IMR-90 (cell line): ENCODE data around the gene RNF133. TPM values are rescaled to one million over a fixed set of nuclear protein-coding genes. Genes with fewer than 3 reads are reported as not detected.

Source experiments
- ATAC-seq: fragments of 200-7000 bp; cut with Tn5 transposase; 2 replicates; pipeline ENCODE4 v1.9.1; 2020; ENCODE audit warnings: low read depth, mild to moderate bottlenecking, moderate library complexity
- BruUV-seq: library from RNA; stranded (reverse); fragments of 400-500 nt; replicated peaks from 2 replicates; lab custom pipeline; 2021; lab: Mats Ljungman, UMichigan
- CTCF ChIA-PET: fragments of 300-600 bp; formaldehyde crosslinking; extraction: SDS; loops from one replicate; lab custom pipeline; 2021; ENCODE audit warnings: antibody characterized with exemption; lab: Yijun Ruan, JAX
- POLR2A ChIA-PET: fragments of 300-600 bp; sonication (Branson Sonifier 250); formaldehyde crosslinking; loops from one replicate; lab custom pipeline; 2022; ENCODE audit warnings: antibody characterized with exemption; ENCODE audit not compliant: unreplicated experiment; lab: Charles Lee
- DNase-seq: peaks from one replicate; pipeline ENCODE4 v3.0.0; 2013
- H2AFZ ChIP-seq: replicated peaks from 2 replicates; pipeline ENCODE3; 2013; ENCODE audit warnings: low read length, mild to moderate bottlenecking; ENCODE audit not compliant: poor library complexity
- H2AK5ac ChIP-seq: 2 replicates; pipeline ENCODE4 v1.6.1; 2013; ENCODE audit warnings: low read depth, low read length, inconsistent platforms
- H2AK9ac ChIP-seq: replicated peaks from 2 replicates; pipeline ENCODE3; 2013; ENCODE audit warnings: mild to moderate bottlenecking, low read depth, low read length, moderate library complexity; ENCODE audit not compliant: poor library complexity
- H2BK120ac ChIP-seq: 2 replicates; pipeline ENCODE4 v1.6.1; 2013; ENCODE audit warnings: low read depth, low read length, inconsistent platforms
- H2BK15ac ChIP-seq: 3 replicates; pipeline ENCODE4 v1.6.1; 2013; ENCODE audit warnings: low read depth, low read length, inconsistent platforms
- H2BK20ac ChIP-seq: 2 replicates; pipeline ENCODE4 v1.6.1; 2013; ENCODE audit warnings: low read depth, mild to moderate bottlenecking, inconsistent platforms, low read length, moderate library complexity
- H2BK5ac ChIP-seq: 2 replicates; pipeline ENCODE4 v1.6.1; 2013; ENCODE audit warnings: mild to moderate bottlenecking, low read depth, low read length, inconsistent platforms; ENCODE audit not compliant: poor library complexity, severe bottlenecking
- H3K14ac ChIP-seq: replicated peaks from 2 replicates; pipeline ENCODE4 v1.6.1; 2013; ENCODE audit warnings: low read depth, low read length, inconsistent platforms
- H3K18ac ChIP-seq: 2 replicates; pipeline ENCODE4 v1.6.1; 2013; ENCODE audit warnings: low read depth, low read length, control low read depth
- H3K23ac ChIP-seq: 2 replicates; pipeline ENCODE4 v1.6.1; 2013; ENCODE audit warnings: low read depth, low read length, inconsistent platforms
- H3K27ac ChIP-seq: 2 replicates; pipeline ENCODE4 v1.5.1; 2013; ENCODE audit warnings: mild to moderate bottlenecking, control low read depth, low read length; ENCODE audit not compliant: insufficient read depth
- H3K27me3 ChIP-seq: 2 replicates; pipeline ENCODE4 v1.6.1; 2013; ENCODE audit warnings: low read length; ENCODE audit not compliant: control insufficient read depth, insufficient read depth
- H3K36me3 ChIP-seq: 2 replicates; pipeline ENCODE4 v1.6.1; 2013; ENCODE audit warnings: low read length, mixed read lengths; ENCODE audit not compliant: control insufficient read depth, insufficient read depth
- H3K4ac ChIP-seq: 2 replicates; pipeline ENCODE4 v1.6.1; 2013; ENCODE audit warnings: low read depth, low read length, inconsistent platforms
- H3K4me1 ChIP-seq: 2 replicates; pipeline ENCODE4 v1.6.1; 2013; ENCODE audit warnings: low read length, mixed read lengths; ENCODE audit not compliant: control insufficient read depth, insufficient read depth
- H3K4me2 ChIP-seq: 2 replicates; pipeline ENCODE4 v1.6.1; 2013; ENCODE audit warnings: low read depth, mild to moderate bottlenecking, control low read depth, low read length, moderate library complexity
- H3K4me3 ChIP-seq: 2 replicates; pipeline ENCODE4 v1.5.1; 2013; ENCODE audit warnings: low read depth, mild to moderate bottlenecking, control low read depth, low read length, moderate library complexity; ENCODE audit not compliant: insufficient read depth
- H3K56ac ChIP-seq: 2 replicates; pipeline ENCODE4 v1.6.1; 2013; ENCODE audit warnings: low read length, inconsistent platforms; ENCODE audit not compliant: insufficient read depth; ENCODE audit errors: extremely low read depth
- H3K79me1 ChIP-seq, 2 experiments: 2 replicates each; pipeline ENCODE4 v1.6.1; 2013; ENCODE audit warnings: low read length in 2 of 2, inconsistent platforms in 1 of 2, low read depth in 1 of 2
- H3K9ac ChIP-seq: 2 replicates; pipeline ENCODE4 v1.6.1; 2013; ENCODE audit warnings: low read depth, low read length, control low read depth
- H3K9me1 ChIP-seq: 2 replicates; pipeline ENCODE4 v1.6.1; 2013; ENCODE audit warnings: low read length, inconsistent platforms; ENCODE audit not compliant: insufficient read depth
- H3K9me3 ChIP-seq: 2 replicates; pipeline ENCODE4 v1.6.1; 2013; ENCODE audit warnings: low read length; ENCODE audit not compliant: control insufficient read depth, insufficient read depth
- H4K20me1 ChIP-seq: 2 replicates; pipeline ENCODE4 v1.6.1; 2013; ENCODE audit warnings: low read length, inconsistent platforms; ENCODE audit not compliant: insufficient read depth
- H4K5ac ChIP-seq: 2 replicates; pipeline ENCODE4 v1.6.1; 2013; ENCODE audit warnings: mild to moderate bottlenecking, low read depth, low read length, control low read depth
- H4K8ac ChIP-seq, 2 experiments: 2 replicates each; pipeline ENCODE4 v1.6.1; 2013; ENCODE audit warnings: low read depth in 2 of 2, low read length in 2 of 2, control low read depth in 1 of 2, inconsistent platforms in 1 of 2
- H4K91ac ChIP-seq: 2 replicates; pipeline ENCODE4 v1.6.1; 2013; ENCODE audit warnings: low read depth, low read length, inconsistent platforms; ENCODE audit not compliant: insufficient read depth
- BHLHE40 ChIP-seq: fragments of 150-350 bp; IDR thresholded peaks from 2 replicates; pipeline ENCODE4 v1.6.1; 2016; ENCODE audit warnings: mild to moderate bottlenecking, low read depth, low read length
- CEBPB ChIP-seq: IDR thresholded peaks from 2 replicates; pipeline ENCODE4 v1.6.1; 2012; ENCODE audit warnings: low read depth, low read length, improper control_type of control experiment
- CHD1 ChIP-seq: IDR thresholded peaks from 2 replicates; pipeline ENCODE4 v1.6.1; 2012; ENCODE audit warnings: low read depth, low read length, improper control_type of control experiment
- FOS ChIP-seq: fragments of 150-350 bp; IDR thresholded peaks from 2 replicates; pipeline ENCODE4 v1.6.1; 2016; ENCODE audit warnings: low read depth, low read length
- MAFK ChIP-seq: IDR thresholded peaks from 2 replicates; pipeline ENCODE4 v1.6.1; 2012; ENCODE audit warnings: low read depth, low read length, improper control_type of control experiment
- MAZ ChIP-seq: IDR thresholded peaks from 2 replicates; pipeline ENCODE4 v1.6.1; 2012; ENCODE audit warnings: low read depth, mild to moderate bottlenecking, low read length, improper control_type of control experiment, moderate library complexity, borderline replicate concordance
- MXI1 ChIP-seq: IDR thresholded peaks from 2 replicates; pipeline ENCODE4 v1.6.1; 2012; ENCODE audit warnings: low read depth, mild to moderate bottlenecking, low read length, moderate library complexity, borderline replicate concordance
- NFE2L2 ChIP-seq: fragments of 150-350 bp; IDR thresholded peaks from 2 replicates; pipeline ENCODE4 v1.6.1; 2016; ENCODE audit warnings: low read depth, mild to moderate bottlenecking, low read length
- POLR2A ChIP-seq: IDR thresholded peaks from 2 replicates; pipeline ENCODE4 v1.6.1; 2012; ENCODE audit warnings: mild to moderate bottlenecking, low read depth, low read length
- RAD21 ChIP-seq: IDR thresholded peaks from 2 replicates; pipeline ENCODE4 v1.6.1; 2012; ENCODE audit warnings: low read length, improper control_type of control experiment
- RCOR1 ChIP-seq: IDR thresholded peaks from 2 replicates; pipeline ENCODE4 v1.6.1; 2012; ENCODE audit warnings: mild to moderate bottlenecking, low read length, improper control_type of control experiment; ENCODE audit not compliant: insufficient replicate concordance
- RFX5 ChIP-seq: IDR thresholded peaks from 2 replicates; pipeline ENCODE4 v1.8.0; 2012; ENCODE audit warnings: low read depth, mild to moderate bottlenecking, low read length, moderate library complexity
- SMC3 ChIP-seq: fragments of 150-350 bp; IDR thresholded peaks from 2 replicates; pipeline ENCODE4 v1.6.1; 2016; ENCODE audit warnings: low read depth, mild to moderate bottlenecking, antibody characterized with exemption, low read length, moderate library complexity
- WGBS, 2 experiments: methylation state at CpG; one replicate each; pipeline versions ENCODE4 v1.1.5 to v1.1.7; 2013; ENCODE audit warnings: missing lambda C conversion rate in 2 of 2; ENCODE audit not compliant: insufficient read length in 1 of 2; ENCODE audit errors: extremely low coverage in 2 of 2; 5-methylcytosine and 5-hydroxymethylcytosine counted together
- dilution Hi-C: fragments of 300-500 bp; cut with HindIII; formaldehyde crosslinking; loops from one replicate; pipeline ENCODE4 v1.14.3; 2018; ENCODE audit warnings: low sequenced_read_pairs; ENCODE audit not compliant: unreplicated experiment
- in situ Hi-C: fragments of 300-500 bp; cut with MboI; formaldehyde crosslinking; loops from 3 replicates; pipeline ENCODE4 v1.14.3; 2019; ENCODE audit warnings: low sequenced_read_pairs, inconsistent platforms, mixed read lengths
- intact Hi-C: fragments of 100-400 bp; cut with micrococcal nuclease; formaldehyde crosslinking; loops from 2 replicates; pipeline ENCODE4 v1.10.0; 2022
- polyA plus RNA-seq, 3 experiments: library from polyadenylated mRNA; depleted of rRNA; stranded (reverse); fragments of >200 nt; gene quantifications; 2 replicates each; pipeline ENCODE4 v1.2.3, GENCODE V29; 2012; ENCODE audit warnings: low replicate concordance in 1 of 3
- total RNA-seq: library from RNA; depleted of rRNA; stranded (reverse); fragments of >200 nt; gene quantifications from 2 replicates; pipeline ENCODE4 v1.2.3, GENCODE V29; 2012
- TF ChIP-seq, protein P1 (sequence below): fragments of 150-350 bp; IDR thresholded peaks from 2 replicates; pipeline ENCODE4 v1.6.1; 2016; ENCODE audit warnings: low read depth, mild to moderate bottlenecking, low read length, moderate library complexity, borderline replicate concordance
- TF ChIP-seq, protein P2 (sequence below): fragments of 150-350 bp; IDR thresholded peaks from 2 replicates; pipeline ENCODE4 v1.6.1; 2017; ENCODE audit warnings: mild to moderate bottlenecking, antibody characterized with exemption, low read length, low read depth
- TF ChIP-seq, protein P3 (sequence below): conservative IDR thresholded peaks from 2 replicates; pipeline ENCODE4 v1.5.1; 2012; ENCODE audit warnings: mild to moderate bottlenecking, low read depth, low read length, improper control_type of control experiment

The RNF133 gene
- total and polyA plus RNA-seq, 2 of the 4 experiments (the other 2 are of a cell fraction) = not detected

DNA sequence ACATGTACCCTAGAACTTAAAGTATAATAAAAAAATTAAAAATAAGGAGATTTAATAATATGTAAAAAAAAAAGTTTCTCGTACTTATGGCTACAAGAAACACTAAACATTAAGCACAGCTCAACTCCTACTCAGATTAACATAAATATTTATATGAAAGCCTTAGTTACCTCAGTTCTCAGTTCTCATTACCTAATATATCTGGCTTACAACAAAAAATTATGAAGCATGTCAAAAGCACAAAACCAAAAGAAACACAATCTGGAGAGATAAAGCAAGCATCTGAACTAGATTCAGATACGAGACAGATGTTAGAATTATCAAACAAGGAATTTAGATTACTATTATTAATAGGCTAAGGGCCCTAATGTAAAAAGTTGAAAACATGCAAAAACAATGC lies 40.1 kb downstream of the RNF133 start:
- no peaks in the 10 kb centered on the region for H3K27me3 ChIP-seq
- no peak overlapping the region for H2BK120ac ChIP-seq
- H3K4me2 ChIP-seq = no peak overlapping the region
- H3K18ac ChIP-seq = no peak overlapping the region
- no peak overlapping the region for H3K56ac ChIP-seq
- no peak overlapping the region for H3K4me3 ChIP-seq
- H3K14ac ChIP-seq = no peak overlapping the region
- H3K79me1 ChIP-seq = no peaks in the 10 kb centered on the region
- DNase-seq (no peak), ATAC-seq (no peak)
- H3K36me3 ChIP-seq = no peaks in the 10 kb centered on the region
- H2AFZ ChIP-seq = no peak overlapping the region
- no peak overlapping the region for H3K27ac ChIP-seq
- ChIA-PET CTCF (no interaction called here), POLR2A (no interaction called here)
- no TSS peak for BruUV-seq
- no peak overlapping the region for H2AK5ac ChIP-seq
- H3K9ac ChIP-seq = no peak overlapping the region
- TF ChIP-seq FOS (no peak), MAFK (no peak), NFE2L2 (no peak), SMC3 (no peak), CEBPB (no peak), RCOR1 (no peak), POLR2A (no peak), CHD1 (no peak), MXI1 (no peak), RFX5 (no peak), MAZ (no peak), BHLHE40 (no peak), RAD21 (no peak)
- TF ChIP-seq, protein P1, sequence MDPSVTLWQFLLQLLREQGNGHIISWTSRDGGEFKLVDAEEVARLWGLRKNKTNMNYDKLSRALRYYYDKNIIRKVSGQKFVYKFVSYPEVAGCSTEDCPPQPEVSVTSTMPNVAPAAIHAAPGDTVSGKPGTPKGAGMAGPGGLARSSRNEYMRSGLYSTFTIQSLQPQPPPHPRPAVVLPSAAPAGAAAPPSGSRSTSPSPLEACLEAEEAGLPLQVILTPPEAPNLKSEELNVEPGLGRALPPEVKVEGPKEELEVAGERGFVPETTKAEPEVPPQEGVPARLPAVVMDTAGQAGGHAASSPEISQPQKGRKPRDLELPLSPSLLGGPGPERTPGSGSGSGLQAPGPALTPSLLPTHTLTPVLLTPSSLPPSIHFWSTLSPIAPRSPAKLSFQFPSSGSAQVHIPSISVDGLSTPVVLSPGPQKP = no peak
- TF ChIP-seq, protein P2, sequence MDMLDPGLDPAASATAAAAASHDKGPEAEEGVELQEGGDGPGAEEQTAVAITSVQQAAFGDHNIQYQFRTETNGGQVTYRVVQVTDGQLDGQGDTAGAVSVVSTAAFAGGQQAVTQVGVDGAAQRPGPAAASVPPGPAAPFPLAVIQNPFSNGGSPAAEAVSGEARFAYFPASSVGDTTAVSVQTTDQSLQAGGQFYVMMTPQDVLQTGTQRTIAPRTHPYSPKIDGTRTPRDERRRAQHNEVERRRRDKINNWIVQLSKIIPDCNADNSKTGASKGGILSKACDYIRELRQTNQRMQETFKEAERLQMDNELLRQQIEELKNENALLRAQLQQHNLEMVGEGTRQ = no peak
- TF ChIP-seq, protein P3, sequence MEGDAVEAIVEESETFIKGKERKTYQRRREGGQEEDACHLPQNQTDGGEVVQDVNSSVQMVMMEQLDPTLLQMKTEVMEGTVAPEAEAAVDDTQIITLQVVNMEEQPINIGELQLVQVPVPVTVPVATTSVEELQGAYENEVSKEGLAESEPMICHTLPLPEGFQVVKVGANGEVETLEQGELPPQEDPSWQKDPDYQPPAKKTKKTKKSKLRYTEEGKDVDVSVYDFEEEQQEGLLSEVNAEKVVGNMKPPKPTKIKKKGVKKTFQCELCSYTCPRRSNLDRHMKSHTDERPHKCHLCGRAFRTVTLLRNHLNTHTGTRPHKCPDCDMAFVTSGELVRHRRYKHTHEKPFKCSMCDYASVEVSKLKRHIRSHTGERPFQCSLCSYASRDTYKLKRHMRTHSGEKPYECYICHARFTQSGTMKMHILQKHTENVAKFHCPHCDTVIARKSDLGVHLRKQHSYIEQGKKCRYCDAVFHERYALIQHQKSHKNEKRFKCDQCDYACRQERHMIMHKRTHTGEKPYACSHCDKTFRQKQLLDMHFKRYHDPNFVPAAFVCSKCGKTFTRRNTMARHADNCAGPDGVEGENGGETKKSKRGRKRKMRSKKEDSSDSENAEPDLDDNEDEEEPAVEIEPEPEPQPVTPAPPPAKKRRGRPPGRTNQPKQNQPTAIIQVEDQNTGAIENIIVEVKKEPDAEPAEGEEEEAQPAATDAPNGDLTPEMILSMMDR = no peak
- no peak overlapping the region for H2BK5ac ChIP-seq
- no peak overlapping the region for H2BK20ac ChIP-seq
- no peak overlapping the region for H2AK9ac ChIP-seq
- dilution Hi-C loops (no loop called here), intact Hi-C loops (no loop called here), in situ Hi-C loops (no loop called here)
- no peak overlapping the region for H4K5ac ChIP-seq
- no peak overlapping the region for H4K8ac ChIP-seq
- no CpG with 5 or more reads among the region's 2 CpGs for WGBS, 2 experiments
- H3K9me3 ChIP-seq = no peaks in the 10 kb centered on the region
- H3K4me1 ChIP-seq = no peaks in the 10 kb centered on the region
- no peaks in the 10 kb centered on the region for H3K9me1 ChIP-seq
- no peak overlapping the region for H3K23ac ChIP-seq
- H3K4ac ChIP-seq = no peak overlapping the region
- H4K20me1 ChIP-seq = no peaks in the 10 kb centered on the region
- no peak overlapping the region for H2BK15ac ChIP-seq
- no peak overlapping the region for H4K91ac ChIP-seq
